HG02884 (cell line): ENCODE measurements around the gene PPP2R5B.

ENCODE experiments used
- ATAC-seq: cut with Tn5 transposase; IDR thresholded peaks from one replicate; pipeline ENCODE4 v1.9.1; 2021; ENCODE audit warnings: mild to moderate bottlenecking, moderate library complexity; ENCODE audit not compliant: unreplicated experiment

PPP2R5B gene

DNA sequence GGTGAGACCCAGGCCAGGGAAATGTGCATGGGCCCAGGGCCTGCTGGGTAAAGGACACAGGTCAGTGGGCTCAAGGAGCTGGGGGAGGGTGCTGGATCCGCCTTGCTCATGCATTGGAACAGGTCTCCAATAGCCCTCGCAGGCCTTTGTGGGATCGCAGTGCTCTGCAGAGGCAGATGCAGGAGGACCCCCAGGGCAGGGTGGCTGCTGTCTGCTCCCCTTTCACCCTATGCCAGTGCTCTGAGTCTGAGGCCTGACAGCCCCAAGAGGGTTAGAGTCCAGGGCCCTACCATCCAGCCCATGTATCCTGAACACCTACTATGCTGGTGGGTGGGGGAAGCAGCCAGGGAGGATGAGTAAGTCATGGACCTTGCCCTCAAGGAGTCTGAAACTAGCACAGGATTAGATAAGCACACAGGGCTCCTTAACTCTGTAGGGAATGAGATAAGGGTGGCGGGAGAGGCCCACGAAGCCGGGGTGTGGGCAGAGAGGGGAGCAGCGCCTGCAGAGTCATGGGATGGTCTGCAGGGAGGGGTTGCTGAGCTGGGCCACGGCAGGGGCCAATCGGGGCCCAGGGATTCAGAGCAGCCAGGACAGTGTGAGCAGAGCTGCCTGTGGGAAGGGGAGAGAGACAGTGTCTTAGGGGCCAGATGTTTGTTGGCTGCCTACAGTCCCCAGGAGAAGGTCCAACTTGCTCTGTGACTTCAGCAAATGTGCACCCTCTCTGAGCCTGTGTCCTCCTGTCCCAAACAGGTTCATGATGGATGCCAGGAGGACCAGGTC, 35.6 kb upstream of the PPP2R5B start:
- ATAC-seq = no peak

- ATAC-seq = no peak
Measured at GRCh38 chr11:64890522-64890939, 34.0 kb upstream of the PPP2R5B start.

DNA sequence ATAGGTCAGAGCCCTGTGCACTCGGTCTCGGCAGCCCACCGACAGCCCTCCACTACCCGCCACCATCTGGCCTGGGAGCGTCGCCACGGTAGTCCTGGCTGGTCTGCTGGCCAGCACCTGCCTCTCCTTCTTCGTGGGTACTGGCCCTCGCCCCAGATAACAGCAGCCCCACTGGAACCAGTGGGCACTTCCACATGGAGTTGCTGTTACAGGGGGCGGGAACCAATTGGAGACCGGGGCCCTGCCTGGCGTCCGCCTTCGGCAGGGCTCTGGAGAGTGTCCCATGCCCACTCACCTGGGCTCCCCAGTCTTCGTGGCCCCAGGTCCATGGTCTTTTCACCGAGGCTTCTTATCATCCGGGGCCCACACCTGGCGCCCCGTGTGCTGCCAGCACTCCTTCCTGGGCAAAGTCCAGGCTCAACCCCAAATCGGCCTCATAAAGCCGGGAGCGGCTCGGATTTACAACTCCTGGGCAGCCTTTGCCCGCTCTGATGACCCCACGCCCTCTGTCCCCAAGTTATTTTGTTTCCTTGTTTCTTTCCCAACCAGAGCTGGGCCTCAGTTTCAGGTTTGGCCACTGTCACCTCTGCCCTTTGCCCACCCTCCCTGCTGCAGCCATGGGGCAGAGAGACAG, 33.2 kb upstream of the PPP2R5B start:
- ATAC-seq = no peak

DNA sequence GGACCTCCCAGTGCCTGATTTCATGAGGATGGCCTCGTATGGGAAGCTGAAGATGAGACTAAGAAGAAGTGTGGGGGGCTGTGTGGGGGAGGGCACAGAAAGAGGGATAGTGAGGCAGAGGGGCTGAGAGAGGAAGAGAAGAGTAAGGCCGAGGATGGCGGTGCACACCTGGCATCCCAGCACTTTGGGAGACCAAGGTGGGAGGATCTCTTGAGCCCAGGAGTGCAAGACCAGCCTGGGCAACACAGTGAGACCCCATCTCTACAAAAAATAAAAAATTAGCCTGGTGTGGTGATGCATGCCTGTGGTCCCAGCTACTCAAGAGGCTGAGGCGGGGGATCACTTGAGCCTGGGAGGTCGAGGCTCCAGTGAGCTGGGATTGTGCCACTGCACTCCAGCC, 32.6 kb upstream of the PPP2R5B start:
- no peak for ATAC-seq

DNA sequence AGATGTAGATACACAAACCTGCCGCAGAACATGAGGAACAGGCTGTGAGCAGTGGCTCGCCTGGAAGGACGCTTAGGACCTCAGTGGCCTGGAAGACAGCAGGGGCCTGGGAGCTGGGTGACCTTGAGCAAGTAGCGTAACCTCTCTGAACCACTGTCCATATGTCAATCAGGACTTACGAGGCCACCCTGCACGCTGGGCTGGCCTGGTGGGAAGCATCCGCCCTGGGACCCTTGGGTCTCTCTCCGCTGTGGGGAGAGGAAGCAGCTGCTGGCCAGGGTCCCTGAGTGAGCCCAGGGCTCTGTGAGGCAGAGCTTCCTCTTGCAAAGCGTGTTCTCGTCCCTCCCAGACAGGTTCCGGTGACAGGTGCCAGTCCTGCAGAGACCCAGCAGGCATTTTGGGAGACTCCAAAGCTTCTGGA, 32.1 kb upstream of the PPP2R5B start:
- ATAC-seq = no peak

- ATAC-seq = no peak
Measured at GRCh38 chr11:64892838-64893193, 31.7 kb upstream of the PPP2R5B start.

DNA sequence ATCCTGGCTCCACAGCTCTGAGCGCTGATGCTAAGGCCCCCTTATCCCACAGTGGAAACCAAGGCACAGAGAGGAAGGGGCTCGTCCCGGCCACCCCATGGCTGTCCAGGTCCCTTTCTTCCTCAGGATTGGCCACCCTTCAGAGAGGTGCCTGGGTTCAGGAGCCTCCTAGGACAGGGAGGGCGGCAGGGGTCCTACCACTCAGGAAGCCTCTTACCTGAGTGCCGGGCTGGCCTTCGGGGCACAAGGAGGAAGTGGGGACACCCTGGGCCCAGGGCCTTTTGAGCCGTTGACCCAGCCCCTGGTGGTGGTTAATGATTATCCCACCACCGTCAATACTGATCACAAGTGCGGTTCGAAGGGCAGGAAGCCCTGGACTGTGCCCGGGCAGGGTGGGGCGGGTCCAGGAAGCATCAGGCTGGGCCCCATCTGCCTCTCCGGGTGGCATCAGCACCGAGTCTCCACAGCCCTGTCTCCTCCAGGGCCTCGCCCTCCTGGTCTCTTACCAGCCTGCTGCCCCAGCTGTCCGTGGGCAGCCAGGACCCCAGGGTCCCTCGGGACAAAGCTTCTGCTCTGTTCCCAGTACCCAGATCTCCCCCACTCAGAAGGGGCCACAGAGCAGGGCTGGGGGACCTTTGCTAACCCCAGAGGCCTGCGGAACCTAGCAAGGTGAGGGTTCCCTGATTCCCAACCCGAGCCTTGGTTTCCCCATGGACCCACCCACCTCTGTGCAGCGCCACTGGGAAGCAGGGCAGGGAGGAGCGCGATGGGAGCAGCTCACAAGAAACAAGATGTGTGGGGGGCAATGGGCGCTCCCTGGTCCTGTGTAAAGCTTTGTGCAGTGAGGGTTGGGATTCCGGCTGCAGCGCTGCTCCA, 31.1 kb upstream of the PPP2R5B start:
- no peak for ATAC-seq

GRCh38 chr11:64894070-64894811, 30.2 kb upstream of the PPP2R5B start:
- no peak for ATAC-seq

DNA sequence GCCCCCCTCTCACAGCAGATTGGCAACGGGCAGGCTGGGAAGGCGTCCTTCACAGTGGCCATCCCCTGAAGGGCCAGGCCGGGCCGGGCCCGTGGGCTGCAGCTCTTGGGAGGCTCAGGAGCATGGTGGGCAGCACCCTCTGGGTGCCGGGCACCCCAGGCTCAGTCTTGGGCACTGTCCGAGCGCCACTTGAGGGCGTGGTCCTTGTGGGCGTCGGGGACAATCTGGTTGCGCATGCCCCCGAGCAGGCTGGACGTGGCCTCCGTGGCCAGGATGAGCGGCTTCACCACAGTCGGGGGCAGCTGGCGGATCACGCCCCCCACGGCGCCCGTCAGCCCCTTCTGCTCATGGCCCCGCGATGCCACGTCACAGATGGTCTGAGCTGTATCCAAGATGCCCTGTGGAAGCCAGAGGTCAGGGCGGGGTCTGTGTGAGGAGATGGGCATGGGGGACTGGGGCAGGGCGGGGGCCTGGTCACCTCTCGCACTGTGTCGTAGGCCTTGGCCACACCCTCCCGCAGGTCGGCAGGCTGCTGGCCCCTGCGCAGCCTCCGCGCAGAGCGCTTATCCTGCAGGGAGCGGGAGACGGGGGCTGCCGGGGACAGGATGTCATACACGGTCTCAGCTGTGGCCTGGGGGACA, 29.6 kb upstream of the PPP2R5B start:
- ATAC-seq = no peak

GRCh38 chr11:64896448-64897022, 28.0 kb upstream of the PPP2R5B start:
- no peak for ATAC-seq

GRCh38 chr11:64897381-64898075, 27.0 kb upstream of the PPP2R5B start:
- ATAC-seq = no peak

GRCh38 chr11:64898076-64898445, 26.4 kb upstream of the PPP2R5B start:
- no peak for ATAC-seq

GRCh38 chr11:64898541-64898940, 25.9 kb upstream of the PPP2R5B start:
- no peak for ATAC-seq

GRCh38 chr11:64900263-64900678, 24.2 kb upstream of the PPP2R5B start:
- ATAC-seq = no peak

GRCh38 chr11:64900774-64901173, 23.7 kb upstream of the PPP2R5B start:
- no peak for ATAC-seq

DNA sequence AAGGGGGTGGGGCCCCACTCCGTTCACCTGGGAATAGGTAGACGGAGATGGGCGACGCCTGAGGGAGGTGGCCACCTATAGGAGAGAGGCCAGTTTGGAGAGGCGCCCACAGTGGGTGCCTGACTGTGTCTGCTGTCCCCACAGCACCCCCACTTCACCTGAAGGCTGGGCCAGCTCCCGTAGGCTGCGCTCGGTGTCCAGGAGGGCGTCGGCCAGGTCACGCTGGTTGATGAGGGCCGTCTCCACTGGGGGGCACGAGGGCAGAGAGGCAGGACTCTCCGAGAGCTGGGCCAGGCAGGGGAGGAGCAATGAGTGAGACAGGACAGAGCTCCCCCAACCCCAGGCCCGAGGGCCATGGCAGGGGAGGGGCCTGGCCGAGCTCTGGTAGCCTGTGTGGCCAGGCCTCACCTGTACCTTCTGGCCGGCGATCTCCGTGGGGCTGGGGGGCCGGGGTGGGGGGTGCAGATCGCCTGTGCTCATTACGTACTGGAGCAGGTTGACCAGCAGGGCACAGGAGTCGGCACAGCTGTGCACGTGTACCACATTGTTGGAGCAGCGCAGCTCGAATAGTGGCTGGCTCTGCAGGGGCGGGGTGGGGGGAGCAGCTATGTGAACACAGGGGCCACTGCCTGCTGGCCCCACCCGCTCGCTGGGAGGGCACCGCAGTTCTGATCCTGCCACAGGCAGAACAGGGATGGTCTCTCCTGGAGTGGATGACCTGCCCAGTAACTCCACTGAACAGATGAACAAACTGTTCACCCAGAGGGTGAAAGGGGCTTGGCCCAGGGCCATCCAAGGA, 22.2 kb upstream of the PPP2R5B start:
- ATAC-seq = no peak

GRCh38 chr11:64903291-64903833, 21.1 kb upstream of the PPP2R5B start:
- no peak for ATAC-seq

GRCh38 chr11:64905516-64906313, 18.8 kb upstream of the PPP2R5B start:
- no peak for ATAC-seq
